ENCODE data around the gene OTUD7B. TPM values are rescaled to one million over a fixed set of nuclear protein-coding genes. Genes with fewer than 3 reads are reported as not detected.

OTUD7B gene
- total and polyA plus RNA-seq, 9 of the 15 experiments (the other 6 are each of a cell fraction or from before 2014, with no cell fraction given): 0.96 to 18.8 (median 7.4) TPM

DNA sequence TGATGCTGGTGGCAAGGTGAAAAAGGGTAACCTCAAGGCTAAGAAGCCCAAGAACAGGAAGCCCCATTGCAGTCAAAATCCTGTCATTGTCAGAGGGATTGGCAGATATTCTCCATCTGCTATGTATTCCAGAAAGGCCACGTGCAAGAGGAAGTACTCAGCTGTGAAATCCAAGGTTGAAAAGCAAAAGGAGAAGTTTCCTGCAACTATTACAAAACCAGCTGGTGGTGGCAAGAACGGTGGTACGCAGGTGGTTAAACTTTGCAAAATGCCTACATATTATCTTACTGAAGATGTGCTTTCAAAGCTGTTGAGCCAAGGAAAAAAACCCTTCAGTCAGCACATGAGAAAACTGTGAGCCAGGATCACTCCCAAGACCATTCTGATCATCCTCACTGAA is 43.4 kb upstream of the OTUD7B start:
- BruUV-seq (replicated peaks): no TSS peak
- 0 out of 2 replicates have a peak overlapping the region, but pooled peaks have one; percentile 40 for H2AFZ ChIP-seq (ENCODE audit: low read depth, low read length)
- CTCF ChIA-PET (ENCODE audit: low intra/inter-chr PET ratio): no interaction called here
- no peak overlapping the region for H3K9ac ChIP-seq (ENCODE audit: insufficient read depth in 1 of 2, low read depth in 2 of 2, low read length in 2 of 2)
- no peak overlapping the region for H3K4me2 ChIP-seq (ENCODE audit: insufficient read depth, low read length)
- no peak overlapping the region for H3K4me3 ChIP-seq
- H3K79me2 ChIP-seq (ENCODE audit: control insufficient read depth, insufficient read depth, low read length): no peaks in the 10 kb centered on the region
- H3K4me1 ChIP-seq (replicated peaks in 1 of 2; ENCODE audit: control insufficient read depth in 2 of 2, insufficient read depth in 2 of 2, low read length in 2 of 2): no peaks in the 10 kb centered on the region; a peak in 1 of 5 replicates
- FAIRE-seq: no peak
- H3K9me3 ChIP-seq (replicated peaks; ENCODE audit: control insufficient read depth, insufficient read depth, low read depth, low read length): no peaks in the 10 kb centered on the region
- in situ Hi-C loops (cut with MboI) (no loop called here), intact Hi-C loops (cut with micrococcal nuclease) (loop anchor here (5.0 kb wide), 2 partner anchors 47 to 113 kb away; no protein-coding TSS in a partner anchor)
- H3K36me3 ChIP-seq (ENCODE audit: control insufficient read depth, insufficient read depth, low read length): no peaks in the 10 kb centered on the region
- no peaks in the 10 kb centered on the region for H3K9me1 ChIP-seq (ENCODE audit: control insufficient read depth, insufficient read depth, low read length)
- DNase-seq (ENCODE audit: extremely low read depth in 1 of 4, low spot score in 3 of 4): no peak
- no peaks in the 10 kb centered on the region for H3K27me3 ChIP-seq (ENCODE audit: control insufficient read depth in 2 of 2, insufficient read depth in 2 of 2, low read length in 2 of 2)
- POLR2A ChIA-PET: interaction anchor here (1.0 to 1.3 kb wide), 2 partner anchors 10 to 12 kb away, joined by 3 to 7 read pairs; no protein-coding TSS in a partner anchor
- H3K27ac ChIP-seq (ENCODE audit: extremely low read depth, low read depth, low read length): no peak overlapping the region
- WGBS (ENCODE audit: insufficient coverage, low coverage, missing lambda C conversion rate): 54% methylated on average over 3 of the region's 3 CpGs
- no peaks in the 10 kb centered on the region for H4K20me1 ChIP-seq (replicated peaks; ENCODE audit: control insufficient read depth, insufficient read depth, low read length)
- ATAC-seq: no peak
- TF ChIP-seq PURB (CRISPR knock-in tag; IDR thresholded peaks at IDR 0.05; ENCODE audit: low read depth) (no peak), ASH1L (IDR thresholded peaks at IDR 0.05; ENCODE audit: borderline replicate concordance, low read depth, partially characterized antibody) (no peak), CHCHD3 (CRISPR knock-in tag; IDR thresholded peaks at IDR 0.05) (no peak), DDX20 (tag; IDR thresholded peaks at IDR 0.05; ENCODE audit: low read depth) (no peak), NFXL1 (CRISPR knock-in tag; IDR thresholded peaks at IDR 0.05) (no peak)
- TF ChIP-seq, protein P1, sequence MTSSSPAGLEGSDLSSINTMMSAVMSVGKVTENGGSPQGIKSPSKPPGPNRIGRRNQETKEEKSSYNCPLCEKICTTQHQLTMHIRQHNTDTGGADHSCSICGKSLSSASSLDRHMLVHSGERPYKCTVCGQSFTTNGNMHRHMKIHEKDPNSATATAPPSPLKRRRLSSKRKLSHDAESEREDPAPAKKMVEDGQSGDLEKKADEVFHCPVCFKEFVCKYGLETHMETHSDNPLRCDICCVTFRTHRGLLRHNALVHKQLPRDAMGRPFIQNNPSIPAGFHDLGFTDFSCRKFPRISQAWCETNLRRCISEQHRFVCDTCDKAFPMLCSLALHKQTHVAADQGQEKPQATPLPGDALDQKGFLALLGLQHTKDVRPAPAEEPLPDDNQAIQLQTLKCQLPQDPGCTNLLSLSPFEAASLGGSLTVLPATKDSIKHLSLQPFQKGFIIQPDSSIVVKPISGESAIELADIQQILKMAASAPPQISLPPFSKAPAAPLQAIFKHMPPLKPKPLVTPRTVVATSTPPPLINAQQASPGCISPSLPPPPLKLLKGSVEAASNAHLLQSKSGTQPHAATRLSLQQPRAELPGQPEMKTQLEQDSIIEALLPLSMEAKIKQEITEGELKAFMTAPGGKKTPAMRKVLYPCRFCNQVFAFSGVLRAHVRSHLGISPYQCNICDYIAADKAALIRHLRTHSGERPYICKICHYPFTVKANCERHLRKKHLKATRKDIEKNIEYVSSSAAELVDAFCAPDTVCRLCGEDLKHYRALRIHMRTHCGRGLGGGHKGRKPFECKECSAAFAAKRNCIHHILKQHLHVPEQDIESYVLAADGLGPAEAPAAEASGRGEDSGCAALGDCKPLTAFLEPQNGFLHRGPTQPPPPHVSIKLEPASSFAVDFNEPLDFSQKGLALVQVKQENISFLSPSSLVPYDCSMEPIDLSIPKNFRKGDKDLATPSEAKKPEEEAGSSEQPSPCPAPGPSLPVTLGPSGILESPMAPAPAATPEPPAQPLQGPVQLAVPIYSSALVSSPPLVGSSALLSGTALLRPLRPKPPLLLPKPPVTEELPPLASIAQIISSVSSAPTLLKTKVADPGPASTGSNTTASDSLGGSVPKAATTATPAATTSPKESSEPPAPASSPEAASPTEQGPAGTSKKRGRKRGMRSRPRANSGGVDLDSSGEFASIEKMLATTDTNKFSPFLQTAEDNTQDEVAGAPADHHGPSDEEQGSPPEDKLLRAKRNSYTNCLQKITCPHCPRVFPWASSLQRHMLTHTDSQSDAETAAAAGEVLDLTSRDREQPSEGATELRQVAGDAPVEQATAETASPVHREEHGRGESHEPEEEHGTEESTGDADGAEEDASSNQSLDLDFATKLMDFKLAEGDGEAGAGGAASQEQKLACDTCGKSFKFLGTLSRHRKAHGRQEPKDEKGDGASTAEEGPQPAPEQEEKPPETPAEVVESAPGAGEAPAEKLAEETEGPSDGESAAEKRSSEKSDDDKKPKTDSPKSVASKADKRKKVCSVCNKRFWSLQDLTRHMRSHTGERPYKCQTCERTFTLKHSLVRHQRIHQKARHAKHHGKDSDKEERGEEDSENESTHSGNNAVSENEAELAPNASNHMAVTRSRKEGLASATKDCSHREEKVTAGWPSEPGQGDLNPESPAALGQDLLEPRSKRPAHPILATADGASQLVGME (CRISPR knock-in tag; IDR thresholded peaks at IDR 0.05): no peak
- TF ChIP-seq, protein P2, sequence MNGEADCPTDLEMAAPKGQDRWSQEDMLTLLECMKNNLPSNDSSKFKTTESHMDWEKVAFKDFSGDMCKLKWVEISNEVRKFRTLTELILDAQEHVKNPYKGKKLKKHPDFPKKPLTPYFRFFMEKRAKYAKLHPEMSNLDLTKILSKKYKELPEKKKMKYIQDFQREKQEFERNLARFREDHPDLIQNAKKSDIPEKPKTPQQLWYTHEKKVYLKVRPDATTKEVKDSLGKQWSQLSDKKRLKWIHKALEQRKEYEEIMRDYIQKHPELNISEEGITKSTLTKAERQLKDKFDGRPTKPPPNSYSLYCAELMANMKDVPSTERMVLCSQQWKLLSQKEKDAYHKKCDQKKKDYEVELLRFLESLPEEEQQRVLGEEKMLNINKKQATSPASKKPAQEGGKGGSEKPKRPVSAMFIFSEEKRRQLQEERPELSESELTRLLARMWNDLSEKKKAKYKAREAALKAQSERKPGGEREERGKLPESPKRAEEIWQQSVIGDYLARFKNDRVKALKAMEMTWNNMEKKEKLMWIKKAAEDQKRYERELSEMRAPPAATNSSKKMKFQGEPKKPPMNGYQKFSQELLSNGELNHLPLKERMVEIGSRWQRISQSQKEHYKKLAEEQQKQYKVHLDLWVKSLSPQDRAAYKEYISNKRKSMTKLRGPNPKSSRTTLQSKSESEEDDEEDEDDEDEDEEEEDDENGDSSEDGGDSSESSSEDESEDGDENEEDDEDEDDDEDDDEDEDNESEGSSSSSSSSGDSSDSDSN (IDR thresholded peaks at IDR 0.05; ENCODE audit: borderline replicate concordance in 1 of 2, low read depth in 2 of 2, low read length in 2 of 2): no peak
- TF ChIP-seq, protein P3, sequence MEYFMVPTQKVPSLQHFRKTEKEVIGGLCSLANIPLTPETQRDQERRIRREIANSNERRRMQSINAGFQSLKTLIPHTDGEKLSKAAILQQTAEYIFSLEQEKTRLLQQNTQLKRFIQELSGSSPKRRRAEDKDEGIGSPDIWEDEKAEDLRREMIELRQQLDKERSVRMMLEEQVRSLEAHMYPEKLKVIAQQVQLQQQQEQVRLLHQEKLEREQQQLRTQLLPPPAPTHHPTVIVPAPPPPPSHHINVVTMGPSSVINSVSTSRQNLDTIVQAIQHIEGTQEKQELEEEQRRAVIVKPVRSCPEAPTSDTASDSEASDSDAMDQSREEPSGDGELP (CRISPR knock-in tag; IDR thresholded peaks at IDR 0.05; ENCODE audit: borderline replicate concordance): no peak
- TF ChIP-seq, protein P4, sequence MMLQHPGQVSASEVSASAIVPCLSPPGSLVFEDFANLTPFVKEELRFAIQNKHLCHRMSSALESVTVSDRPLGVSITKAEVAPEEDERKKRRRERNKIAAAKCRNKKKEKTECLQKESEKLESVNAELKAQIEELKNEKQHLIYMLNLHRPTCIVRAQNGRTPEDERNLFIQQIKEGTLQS (IDR thresholded peaks at IDR 0.05): no peak
- TF ChIP-seq, protein P4 (CRISPR knock-in tag; conservative IDR thresholded peaks at IDR 0.05): no peak

Measured in K562 (cell line).